Right atrium auricular region (tissue), 2 donors: ENCODE results near the gene DSTN. TPM values are rescaled to one million over a fixed set of nuclear protein-coding genes. Genes with fewer than 3 reads are reported as not detected.

ENCODE experiments used
- DNase-seq: peaks from one replicate; pipeline ENCODE4 v3.0.0-alpha.2; 2019; ENCODE audit warnings: low spot score
- H3K27ac ChIP-seq, 2 donors: fragments of 200-600 bp; sonication (generic); 1 replicate in 1 of 2; 2 replicates in 1 of 2; pipeline ENCODE4 v1.5.1; 2016 to 2019
- H3K27me3 ChIP-seq, 2 donors: fragments of 200-600 bp; sonication (generic); one replicate each; pipeline versions ENCODE4 v1.5.1 to v1.6.0; 2017 to 2019
- H3K36me3 ChIP-seq: fragments of 200-600 bp; sonication (generic); one replicate; pipeline ENCODE4 v1.5.1; 2016
- H3K4me1 ChIP-seq, 2 donors: fragments of 200-600 bp; sonication (generic); one replicate each; pipeline versions ENCODE4 v1.5.1 to v1.6.0; 2017 to 2019
- H3K4me3 ChIP-seq, 2 donors: fragments of 200-600 bp; sonication (generic); 1 replicate in 1 of 2; 2 replicates in 1 of 2; pipeline ENCODE4 v1.5.1; 2017 to 2019; ENCODE audit warnings: mild to moderate bottlenecking in 1 of 2, moderate library complexity in 1 of 2
- H3K9me3 ChIP-seq, 2 donors: fragments of 200-600 bp; sonication (generic); one replicate each; pipeline ENCODE4 v1.5.1; 2019
- total RNA-seq, 2 donors: library from RNA; depleted of rRNA; stranded (reverse); fragments of >200 nt; gene quantifications; one replicate each; pipeline ENCODE4 v1.1.0, GENCODE V29; 2016
- TF ChIP-seq, protein P1 (sequence below), 2 donors: fragments of 200-600 bp; sonication (generic); IDR thresholded peaks; one replicate each; pipeline ENCODE4 v1.5.1; 2019; ENCODE audit warnings: antibody characterized with exemption in 2 of 2

The DSTN gene
- total RNA-seq, 2 donors from 2014 or later = 585 to 760 TPM

DNA sequence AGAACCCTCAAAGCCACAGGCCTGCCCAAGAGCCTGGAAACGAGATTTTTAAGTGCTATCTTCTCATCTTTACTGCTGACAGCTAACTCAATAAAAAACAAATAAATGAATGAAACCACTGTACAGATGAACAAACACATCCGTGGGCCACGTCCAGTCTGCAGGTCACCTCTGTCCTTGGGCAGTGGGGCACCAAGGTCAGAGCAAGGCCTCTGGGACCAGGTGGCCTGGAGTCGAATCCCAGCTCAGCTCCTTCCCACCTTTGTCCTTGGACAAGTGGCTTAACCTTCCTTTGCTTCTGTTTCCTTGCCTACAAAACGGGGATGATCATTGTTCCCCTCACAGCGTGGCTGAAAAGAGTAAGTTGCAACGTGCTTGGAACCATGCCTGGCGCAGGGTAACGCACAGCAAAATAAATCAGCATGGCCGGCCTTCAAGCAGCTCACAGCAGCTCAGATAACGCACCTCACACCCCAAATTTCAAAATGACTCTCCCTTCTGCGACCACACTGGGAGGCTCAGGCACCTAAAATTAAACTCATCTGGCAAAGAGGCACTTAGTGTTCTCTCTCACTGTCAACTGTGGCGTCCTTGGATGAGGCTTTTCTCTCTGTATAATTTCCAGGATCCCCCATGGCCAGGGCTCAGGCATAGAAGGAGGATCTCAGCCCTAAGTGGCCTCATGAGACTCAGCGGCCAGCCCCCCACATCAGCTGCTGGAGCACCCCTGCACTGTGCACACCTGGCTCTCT, 76.5 kb downstream of the DSTN start:
- no peaks in the 10 kb centered on the region for H3K9me3 ChIP-seq
- peaks cover 0 to 100% of the 10 kb centered on the region in 2 donors for H3K4me1 ChIP-seq
- H3K27me3 ChIP-seq = no peaks in the 10 kb centered on the region
- H3K27ac ChIP-seq = peak overlapping the region; percentile 81 to 86
- TF ChIP-seq, protein P1, sequence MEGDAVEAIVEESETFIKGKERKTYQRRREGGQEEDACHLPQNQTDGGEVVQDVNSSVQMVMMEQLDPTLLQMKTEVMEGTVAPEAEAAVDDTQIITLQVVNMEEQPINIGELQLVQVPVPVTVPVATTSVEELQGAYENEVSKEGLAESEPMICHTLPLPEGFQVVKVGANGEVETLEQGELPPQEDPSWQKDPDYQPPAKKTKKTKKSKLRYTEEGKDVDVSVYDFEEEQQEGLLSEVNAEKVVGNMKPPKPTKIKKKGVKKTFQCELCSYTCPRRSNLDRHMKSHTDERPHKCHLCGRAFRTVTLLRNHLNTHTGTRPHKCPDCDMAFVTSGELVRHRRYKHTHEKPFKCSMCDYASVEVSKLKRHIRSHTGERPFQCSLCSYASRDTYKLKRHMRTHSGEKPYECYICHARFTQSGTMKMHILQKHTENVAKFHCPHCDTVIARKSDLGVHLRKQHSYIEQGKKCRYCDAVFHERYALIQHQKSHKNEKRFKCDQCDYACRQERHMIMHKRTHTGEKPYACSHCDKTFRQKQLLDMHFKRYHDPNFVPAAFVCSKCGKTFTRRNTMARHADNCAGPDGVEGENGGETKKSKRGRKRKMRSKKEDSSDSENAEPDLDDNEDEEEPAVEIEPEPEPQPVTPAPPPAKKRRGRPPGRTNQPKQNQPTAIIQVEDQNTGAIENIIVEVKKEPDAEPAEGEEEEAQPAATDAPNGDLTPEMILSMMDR (IDR thresholded peaks at IDR 0.05) = no peak
- H3K4me3 ChIP-seq = no peak overlapping the region
- no peak for DNase-seq
- H3K36me3 ChIP-seq = peaks cover 13% of the 10 kb centered on the region

DNA sequence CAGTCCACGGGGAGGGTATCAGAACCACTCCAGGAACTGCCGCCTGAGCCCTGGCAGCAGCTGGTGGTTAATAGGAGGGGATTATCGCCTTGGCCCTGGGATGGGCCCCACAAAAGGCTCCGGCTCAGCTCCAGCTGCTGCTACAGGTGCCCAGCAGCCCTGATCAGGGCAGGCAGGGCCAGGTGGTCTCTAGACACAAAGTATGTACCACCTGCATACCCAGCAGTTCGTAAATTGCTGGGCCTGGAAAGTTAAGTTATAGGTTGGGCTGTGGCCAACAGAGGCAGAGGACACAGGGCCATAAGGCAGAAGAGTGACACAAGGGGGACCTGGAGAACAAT, 77.1 kb downstream of the DSTN start:
- Histone ChIP-seq H3K4me1 (peaks cover 0 to 100% of the 10 kb centered on the region in 2 donors), H3K36me3 (peaks cover 7% of the 10 kb centered on the region), H3K9me3 (no peaks in the 10 kb centered on the region), H3K4me3 (no peak overlapping the region), H3K27me3 (no peaks in the 10 kb centered on the region), H3K27ac (peak overlapping the region; percentile 81 to 86)
- TF ChIP-seq, protein P1 (IDR thresholded peaks at IDR 0.05) = no peak
- DNase-seq = no peak

DNA sequence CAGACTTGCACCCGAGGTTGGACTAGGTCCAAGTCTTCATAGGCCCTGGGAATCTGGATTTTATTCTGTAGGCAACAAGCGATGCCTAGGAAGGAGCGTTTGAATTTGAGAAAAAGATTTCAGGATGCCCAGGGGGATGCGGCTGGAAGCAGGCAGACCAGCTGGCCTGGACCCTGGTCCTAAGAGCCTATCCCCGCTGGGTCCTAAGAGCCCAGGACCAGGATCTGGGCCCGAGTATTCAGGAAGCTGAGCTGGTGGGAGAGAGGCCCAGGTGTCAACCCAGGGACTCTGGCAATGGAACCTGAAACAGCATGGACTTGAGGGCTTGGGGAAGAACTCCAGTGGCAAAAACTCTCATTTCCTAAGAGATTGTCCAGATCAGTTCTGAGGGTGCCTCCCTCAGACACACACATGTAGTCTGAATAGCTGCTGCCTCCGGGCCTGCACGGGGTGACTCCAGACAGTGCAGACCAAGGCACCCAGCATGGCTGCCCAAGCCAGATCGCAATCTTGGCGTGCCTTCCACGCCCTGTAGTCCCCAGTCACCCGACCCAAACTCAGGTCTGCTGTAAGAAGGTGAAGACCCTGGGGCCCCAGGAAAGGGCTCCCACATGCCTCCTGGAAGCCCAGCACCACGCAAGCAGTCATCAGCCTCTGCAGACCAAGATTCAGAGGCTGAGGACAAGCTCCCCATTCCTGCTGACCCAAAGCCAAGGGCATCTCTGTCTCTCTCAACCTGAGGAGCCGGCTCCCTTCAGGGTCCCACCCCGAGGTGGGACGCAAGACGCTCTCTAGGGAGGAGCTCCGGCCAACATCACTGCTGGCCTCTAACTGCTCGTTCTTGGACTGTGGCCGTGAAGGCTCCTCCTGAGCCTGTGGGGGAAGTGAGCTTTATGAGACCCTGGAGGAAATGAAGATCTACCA, 77.8 kb downstream of the DSTN start:
- DNase-seq = no peak
- Histone ChIP-seq H3K27ac (peak overlapping the region; percentile 81 to 86), H3K9me3 (no peaks in the 10 kb centered on the region), H3K4me1 (peaks cover 0 to 95% of the 10 kb centered on the region in 2 donors), H3K4me3 (no peak overlapping the region), H3K36me3 (peaks cover 2% of the 10 kb centered on the region), H3K27me3 (no peaks in the 10 kb centered on the region)
- TF ChIP-seq, protein P1 (IDR thresholded peaks at IDR 0.05) = no peak

- Histone ChIP-seq H3K4me1 (peaks cover 0 to 88% of the 10 kb centered on the region in 2 donors), H3K9me3 (no peaks in the 10 kb centered on the region)
- DNase-seq = no peak
Observed at GRCh38 chr20:17648315-17648646, 78.4 kb downstream of the DSTN start.

DNA sequence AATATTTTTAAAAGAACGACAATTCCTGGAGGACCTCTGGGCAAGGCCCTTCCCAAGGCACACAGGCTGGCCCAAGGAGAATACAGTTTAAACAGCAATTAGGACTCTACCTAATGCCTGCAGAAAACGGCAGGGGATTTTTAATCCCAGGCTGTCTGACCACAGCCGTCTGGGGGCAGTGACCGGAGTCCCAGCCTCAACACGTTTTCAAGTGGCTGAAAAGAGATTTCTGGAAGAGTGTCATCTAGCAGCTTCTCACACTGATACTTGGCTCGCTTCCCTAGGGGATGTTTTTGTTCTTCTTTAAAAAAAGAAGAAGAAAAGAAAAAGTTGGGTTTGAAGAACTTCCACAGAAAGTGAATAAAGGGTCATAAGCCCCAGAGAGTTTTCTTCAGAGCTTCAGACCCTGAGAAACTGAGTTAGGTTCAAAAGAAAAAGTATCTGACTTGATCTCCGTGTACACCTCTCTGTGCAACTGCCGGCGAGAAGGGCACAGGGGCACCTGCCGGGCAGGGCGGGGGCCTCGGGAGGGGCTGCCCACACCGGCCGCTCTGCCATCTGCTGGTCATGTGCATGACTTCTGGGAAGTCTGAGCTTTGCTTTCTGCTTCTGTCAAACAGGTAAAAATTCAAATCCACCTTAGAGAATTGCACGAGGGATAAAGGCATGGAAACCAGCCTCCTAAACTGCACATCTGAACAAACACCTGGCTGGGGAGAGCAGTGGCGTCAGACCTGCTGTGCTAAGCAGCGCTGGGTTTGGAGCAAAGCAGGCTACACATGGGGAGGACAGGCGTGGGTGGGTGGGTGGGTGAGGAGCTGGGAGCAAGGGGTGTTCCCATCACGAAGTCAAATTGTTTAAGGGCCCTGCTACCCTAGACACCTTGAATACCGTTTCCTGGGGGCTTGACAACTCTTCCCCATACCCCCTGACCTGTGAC, 79.2 kb downstream of the DSTN start:
- H3K4me1 ChIP-seq = peaks cover 0 to 80% of the 10 kb centered on the region in 2 donors
- H3K27ac ChIP-seq = peak overlapping the region; percentile 19 to 81
- TF ChIP-seq, protein P1 (IDR thresholded peaks at IDR 0.05) = peak; percentile 1 to 58
- H3K36me3 ChIP-seq = no peaks in the 10 kb centered on the region
- no peaks in the 10 kb centered on the region for H3K9me3 ChIP-seq
- H3K4me3 ChIP-seq = no peak overlapping the region
- no peaks in the 10 kb centered on the region for H3K27me3 ChIP-seq
- DNase-seq = no peak

More at GRCh38 chr20:17648315-17648646, 78.4 kb downstream of the DSTN start:
- H3K27me3 ChIP-seq = no peaks in the 10 kb centered on the region
- TF ChIP-seq, protein P1 (IDR thresholded peaks at IDR 0.05) = no peak
- H3K4me3 ChIP-seq = no peak overlapping the region
- H3K36me3 ChIP-seq = no peaks in the 10 kb centered on the region
- peak overlapping the region; percentile 81 to 86 for H3K27ac ChIP-seq
